ENCODE measurements around the gene UGT1A10. TPM values are rescaled to one million over a fixed set of nuclear protein-coding genes. Genes with fewer than 3 reads are reported as not detected.

The UGT1A10 gene
- total RNA-seq, 2 experiments from 2014 or later: not detected

- peaks cover 25% of the 10 kb centered on the region for H3K27me3 Mint-ChIP-seq
- no peaks in the 10 kb centered on the region for H3K4me1 Mint-ChIP-seq
- no peaks in the 10 kb centered on the region for H3K9me3 Mint-ChIP-seq (ENCODE audit: low read depth)
- ATAC-seq: no peak
- no peak within 1 kb of the TSS for H3K4me3 Mint-ChIP-seq
- DNase-seq: no peak
- no peaks in the 10 kb centered on the region for H3K36me3 Mint-ChIP-seq
- H3K27ac Mint-ChIP-seq: no peak within 1 kb of the TSS
- CTCF ChIA-PET: interaction anchor here (0.9 kb wide), 1 partner anchor 181 kb away, joined by 3 read pairs; no protein-coding TSS in a partner anchor
Observed at GRCh38 chr2:233671290-233672161, 35.3 kb downstream of the UGT1A10 start, which contains the start of gene UGT1A9. UGT1A9 (plus strand) TSS chr2:233671898; CDS start chr2:233671935, 37 bp downstream.

GRCh38 chr2:233672886-233673285, 36.6 kb downstream of the UGT1A10 start:
- no peaks in the 10 kb centered on the region for H3K9me3 Mint-ChIP-seq (ENCODE audit: low read depth)
- H3K27me3 Mint-ChIP-seq: peaks cover 34% of the 10 kb centered on the region
- H3K4me1 Mint-ChIP-seq: no peaks in the 10 kb centered on the region
- no peak for DNase-seq
- CTCF ChIA-PET: no interaction called here
- no peaks in the 10 kb centered on the region for H3K36me3 Mint-ChIP-seq
- H3K4me3 Mint-ChIP-seq: no peak overlapping the region
- ATAC-seq: no peak
- H3K27ac Mint-ChIP-seq: no peak overlapping the region

- Mint-ChIP-seq H3K27me3 (peaks cover 42% of the 10 kb centered on the region), H3K36me3 (no peaks in the 10 kb centered on the region), H3K4me1 (no peaks in the 10 kb centered on the region), H3K4me3 (no peak overlapping the region), H3K9me3 (ENCODE audit: low read depth) (no peaks in the 10 kb centered on the region), H3K27ac (no peak overlapping the region)
- DNase-seq: no peak
- ATAC-seq: no peak
- CTCF ChIA-PET: no interaction called here
Observed at GRCh38 chr2:233673896-233674295, 37.6 kb downstream of the UGT1A10 start.

- no peak for ATAC-seq
- H3K27me3 Mint-ChIP-seq: peaks cover 44% of the 10 kb centered on the region
- no peaks in the 10 kb centered on the region for H3K4me1 Mint-ChIP-seq
Observed at GRCh38 chr2:233674314-233674713, 38.1 kb downstream of the UGT1A10 start.

GRCh38 chr2:233674995-233675394, 38.7 kb downstream of the UGT1A10 start:
- H3K27ac Mint-ChIP-seq: no peak overlapping the region
- CTCF ChIA-PET: no interaction called here
- peaks cover 51% of the 10 kb centered on the region for H3K27me3 Mint-ChIP-seq
- DNase-seq (no peak), ATAC-seq (no peak)
- no peaks in the 10 kb centered on the region for H3K4me1 Mint-ChIP-seq
- no peaks in the 10 kb centered on the region for H3K36me3 Mint-ChIP-seq
- no peak overlapping the region for H3K4me3 Mint-ChIP-seq
- no peaks in the 10 kb centered on the region for H3K9me3 Mint-ChIP-seq (ENCODE audit: low read depth)

More at GRCh38 chr2:233674314-233674713, 38.1 kb downstream of the UGT1A10 start:
- no peak overlapping the region for H3K27ac Mint-ChIP-seq
- H3K4me3 Mint-ChIP-seq: no peak overlapping the region
- no peaks in the 10 kb centered on the region for H3K36me3 Mint-ChIP-seq
- CTCF ChIA-PET: no interaction called here
- DNase-seq: no peak
- H3K9me3 Mint-ChIP-seq (ENCODE audit: low read depth): no peaks in the 10 kb centered on the region

- peaks cover 48% of the 10 kb centered on the region for H3K27me3 Mint-ChIP-seq
- no peak overlapping the region for H3K4me3 Mint-ChIP-seq
- CTCF ChIA-PET: no interaction called here
- H3K27ac Mint-ChIP-seq: no peak overlapping the region
- no peaks in the 10 kb centered on the region for H3K4me1 Mint-ChIP-seq
- ATAC-seq: no peak
- H3K36me3 Mint-ChIP-seq: no peaks in the 10 kb centered on the region
- no peak for DNase-seq
- no peaks in the 10 kb centered on the region for H3K9me3 Mint-ChIP-seq (ENCODE audit: low read depth)
Observed at GRCh38 chr2:233676046-233676445, 39.8 kb downstream of the UGT1A10 start.

GRCh38 chr2:233679196-233679595, 42.9 kb downstream of the UGT1A10 start:
- Mint-ChIP-seq H3K27ac (no peak overlapping the region), H3K36me3 (no peaks in the 10 kb centered on the region), H3K9me3 (ENCODE audit: low read depth) (no peaks in the 10 kb centered on the region), H3K4me1 (no peaks in the 10 kb centered on the region), H3K27me3 (peaks cover 36% of the 10 kb centered on the region), H3K4me3 (no peak overlapping the region)
- ATAC-seq (no peak), DNase-seq (no peak)
- CTCF ChIA-PET: no interaction called here

GRCh38 chr2:233680361-233681045, 44.3 kb downstream of the UGT1A10 start:
- no peak overlapping the region for H3K27ac Mint-ChIP-seq

GRCh38 chr2:233681521-233682099, 45.4 kb downstream of the UGT1A10 start, which contains the start of gene UGT1A7:
UGT1A7 (plus strand) TSS chr2:233681901; CDS start chr2:233681938, 37 bp downstream.
- CTCF ChIA-PET: interaction anchor here (1.0 kb wide), 1 partner anchor 30 kb away, joined by 4 read pairs; no protein-coding TSS in a partner anchor
- H3K27ac Mint-ChIP-seq: no peak within 1 kb of the TSS
- H3K4me1 Mint-ChIP-seq: no peaks in the 10 kb centered on the region
- DNase-seq (no peak), ATAC-seq (no peak)
- no peaks in the 10 kb centered on the region for H3K36me3 Mint-ChIP-seq
- no peaks in the 10 kb centered on the region for H3K9me3 Mint-ChIP-seq (ENCODE audit: low read depth)
- H3K27me3 Mint-ChIP-seq: peaks cover 39% of the 10 kb centered on the region
- no peak within 1 kb of the TSS for H3K4me3 Mint-ChIP-seq

More at GRCh38 chr2:233680361-233681045, 44.3 kb downstream of the UGT1A10 start:
- CTCF ChIA-PET: no interaction called here
- no peaks in the 10 kb centered on the region for H3K9me3 Mint-ChIP-seq (ENCODE audit: low read depth)
- no peaks in the 10 kb centered on the region for H3K4me1 Mint-ChIP-seq
- H3K36me3 Mint-ChIP-seq: no peaks in the 10 kb centered on the region
- no peak overlapping the region for H3K4me3 Mint-ChIP-seq
- ATAC-seq (no peak), DNase-seq (no peak)
- peaks cover 41% of the 10 kb centered on the region for H3K27me3 Mint-ChIP-seq

- H3K4me3 Mint-ChIP-seq: no peak overlapping the region
- ATAC-seq (no peak), DNase-seq (no peak)
- no peaks in the 10 kb centered on the region for H3K9me3 Mint-ChIP-seq (ENCODE audit: low read depth)
- H3K27ac Mint-ChIP-seq: no peak overlapping the region
- CTCF ChIA-PET: no interaction called here
- no peaks in the 10 kb centered on the region for H3K36me3 Mint-ChIP-seq
- H3K4me1 Mint-ChIP-seq: no peaks in the 10 kb centered on the region
- peaks cover 23% of the 10 kb centered on the region for H3K27me3 Mint-ChIP-seq
Observed at GRCh38 chr2:233684640-233685039, 48.4 kb downstream of the UGT1A10 start.

GRCh38 chr2:233686928-233687327, 50.7 kb downstream of the UGT1A10 start:
- H3K36me3 Mint-ChIP-seq: no peaks in the 10 kb centered on the region
- H3K27ac Mint-ChIP-seq: no peak overlapping the region
- H3K27me3 Mint-ChIP-seq: peaks cover 23% of the 10 kb centered on the region
- H3K4me3 Mint-ChIP-seq: no peak overlapping the region
- ATAC-seq (no peak), DNase-seq (no peak)
- no peaks in the 10 kb centered on the region for H3K9me3 Mint-ChIP-seq (ENCODE audit: low read depth)
- CTCF ChIA-PET: no interaction called here
- no peaks in the 10 kb centered on the region for H3K4me1 Mint-ChIP-seq

- Mint-ChIP-seq H3K27ac (no peak overlapping the region), H3K36me3 (no peaks in the 10 kb centered on the region), H3K4me3 (no peak overlapping the region), H3K4me1 (no peaks in the 10 kb centered on the region), H3K9me3 (ENCODE audit: low read depth) (no peaks in the 10 kb centered on the region), H3K27me3 (peaks cover 24% of the 10 kb centered on the region)
- DNase-seq: no peak
- ATAC-seq: no peak
- CTCF ChIA-PET: no interaction called here
Observed at GRCh38 chr2:233688341-233688740, 52.1 kb downstream of the UGT1A10 start.

GRCh38 chr2:233689031-233689430, 52.8 kb downstream of the UGT1A10 start:
- no peaks in the 10 kb centered on the region for H3K9me3 Mint-ChIP-seq (ENCODE audit: low read depth)
- no peak overlapping the region for H3K4me3 Mint-ChIP-seq
- ATAC-seq (no peak), DNase-seq (no peak)
- H3K36me3 Mint-ChIP-seq: no peaks in the 10 kb centered on the region
- H3K27me3 Mint-ChIP-seq: peaks cover 30% of the 10 kb centered on the region
- no peak overlapping the region for H3K27ac Mint-ChIP-seq
- H3K4me1 Mint-ChIP-seq: no peaks in the 10 kb centered on the region
- CTCF ChIA-PET: no interaction called here

Measured in activated CD8-positive, alpha-beta memory T cell treated with anti-CD3 and anti-CD28 coated beads, Interleukin-2, amount 10 ng/mL, durations not matched to agents 7 days and 5 days (primary cell).